ENCODE measurements around the gene COMMD1.
"Not testable (repeated sequence)": the region's sequence is repeated elsewhere in the genome, so short reads cannot be mapped to it uniquely, and the experiment has no call there.

The COMMD1 gene

DNA sequence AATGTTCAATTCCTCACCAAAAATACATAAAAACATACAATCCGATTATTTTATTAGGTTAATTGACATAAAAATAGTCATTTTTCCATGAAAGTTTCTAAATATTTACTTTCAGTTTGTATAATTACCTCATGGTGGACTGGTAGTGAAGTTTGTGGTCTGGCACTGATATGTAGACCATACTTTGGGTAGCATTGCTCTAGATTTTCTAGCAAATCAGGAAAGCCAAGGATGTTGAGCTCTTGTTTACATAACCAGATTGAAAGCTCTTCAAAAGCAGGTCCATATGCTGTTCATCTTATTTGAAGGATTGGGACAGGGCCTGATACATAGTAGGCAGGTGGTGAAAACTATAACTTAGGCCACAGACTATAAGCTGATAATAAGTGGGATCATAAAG, 61.8 kb downstream of the COMMD1 start:
- Mint-ChIP-seq H3K27ac (no peak overlapping the region), H3K9me3 (no peaks in the 10 kb centered on the region), H3K27me3 (ENCODE audit: low read depth) (no peaks in the 10 kb centered on the region), H3K36me3 (ENCODE audit: low read depth) (no peaks in the 10 kb centered on the region), H3K4me1 (ENCODE audit: low read depth) (no peaks in the 10 kb centered on the region), H3K4me3 (no peak overlapping the region)

DNA sequence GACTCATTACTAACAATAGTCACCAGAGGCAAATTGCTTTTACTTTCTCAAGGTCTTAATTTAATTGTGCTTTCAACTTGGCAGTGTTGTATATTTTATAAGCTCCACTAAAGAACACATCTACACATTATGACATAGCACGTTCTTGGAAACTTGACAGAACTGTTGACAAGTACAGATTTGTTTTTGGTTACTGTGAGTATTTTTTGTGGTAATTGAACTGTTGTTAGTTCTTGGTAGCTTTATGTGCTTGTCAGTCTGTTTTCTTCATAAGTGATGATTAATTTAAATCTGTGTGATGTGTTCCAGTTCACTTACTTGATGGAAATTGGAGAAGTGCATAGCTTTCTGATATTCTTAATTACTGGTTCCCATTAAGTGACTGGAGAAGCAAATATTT, 63.9 kb downstream of the COMMD1 start:
- Mint-ChIP-seq H3K4me1 (ENCODE audit: low read depth) (no peaks in the 10 kb centered on the region), H3K9me3 (no peaks in the 10 kb centered on the region), H3K27ac (no peak overlapping the region), H3K4me3 (no peak overlapping the region), H3K27me3 (ENCODE audit: low read depth) (no peaks in the 10 kb centered on the region), H3K36me3 (ENCODE audit: low read depth) (no peaks in the 10 kb centered on the region)

DNA sequence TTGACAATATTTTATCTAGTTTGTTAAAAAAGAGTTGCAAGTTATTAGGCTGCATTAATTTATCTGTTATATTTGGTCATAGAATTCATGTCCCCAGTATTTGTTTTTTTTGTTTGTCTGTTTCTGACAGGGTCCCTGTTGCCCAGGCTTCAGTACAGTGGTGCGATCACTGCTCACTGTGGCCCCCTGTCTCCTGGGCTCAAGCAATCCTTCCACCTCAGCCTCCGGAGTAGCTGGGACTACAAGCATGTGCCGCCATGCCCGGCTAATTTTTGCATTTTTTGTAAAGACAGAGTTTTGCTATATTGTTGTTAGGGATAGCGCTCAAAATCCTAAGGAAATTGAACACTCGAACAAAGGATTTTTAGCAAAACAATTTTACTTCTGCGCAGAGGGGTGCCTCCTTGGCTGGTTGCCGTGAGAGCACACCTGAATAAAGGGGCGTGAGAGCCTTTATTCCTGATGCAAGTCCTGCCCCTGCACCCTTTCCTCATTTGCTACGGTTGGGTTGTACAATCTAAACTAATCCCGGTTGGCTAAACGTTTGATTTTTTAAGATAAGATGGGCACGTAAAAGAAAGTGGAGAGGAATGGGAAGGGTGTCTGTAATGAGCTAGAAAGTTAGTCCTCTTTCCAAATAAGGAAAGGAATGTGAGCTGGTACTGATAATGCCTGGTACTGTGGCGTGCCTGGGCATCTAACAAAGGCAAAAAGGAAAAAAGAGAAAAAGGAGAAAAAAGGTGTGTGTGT, 65.5 kb downstream of the COMMD1 start:
- Mint-ChIP-seq H3K36me3 (ENCODE audit: low read depth) (no peaks in the 10 kb centered on the region), H3K27ac (no peak overlapping the region), H3K27me3 (ENCODE audit: low read depth) (no peaks in the 10 kb centered on the region), H3K9me3 (no peaks in the 10 kb centered on the region), H3K4me1 (ENCODE audit: low read depth) (no peaks in the 10 kb centered on the region), H3K4me3 (no peak overlapping the region)

DNA sequence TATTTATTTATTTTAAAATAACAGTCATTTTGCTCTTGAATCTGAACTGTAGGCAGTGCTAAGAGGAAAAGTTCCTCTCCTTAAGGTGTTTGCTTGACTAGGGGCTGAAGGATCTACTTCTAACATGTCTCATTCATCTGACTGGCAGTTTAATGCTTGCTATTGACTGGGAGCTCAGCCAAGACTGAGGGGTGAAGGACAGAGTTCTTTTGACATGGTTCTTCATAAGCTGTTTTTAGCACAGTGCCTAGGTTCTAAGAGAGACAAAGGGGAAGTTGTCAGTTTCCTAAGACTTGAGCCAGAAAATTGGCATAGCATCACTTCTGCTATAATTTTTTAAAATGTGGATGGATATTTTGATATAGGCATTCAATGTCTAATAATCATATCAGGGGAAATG, 73.0 kb downstream of the COMMD1 start:
- H3K4me1 Mint-ChIP-seq (ENCODE audit: low read depth): no peaks in the 10 kb centered on the region
- H3K27me3 Mint-ChIP-seq (ENCODE audit: low read depth): no peaks in the 10 kb centered on the region
- no peak overlapping the region for H3K27ac Mint-ChIP-seq
- H3K36me3 Mint-ChIP-seq (ENCODE audit: low read depth): no peaks in the 10 kb centered on the region
- H3K4me3 Mint-ChIP-seq: no peak overlapping the region
- H3K9me3 Mint-ChIP-seq: peaks cover 20% of the 10 kb centered on the region

DNA sequence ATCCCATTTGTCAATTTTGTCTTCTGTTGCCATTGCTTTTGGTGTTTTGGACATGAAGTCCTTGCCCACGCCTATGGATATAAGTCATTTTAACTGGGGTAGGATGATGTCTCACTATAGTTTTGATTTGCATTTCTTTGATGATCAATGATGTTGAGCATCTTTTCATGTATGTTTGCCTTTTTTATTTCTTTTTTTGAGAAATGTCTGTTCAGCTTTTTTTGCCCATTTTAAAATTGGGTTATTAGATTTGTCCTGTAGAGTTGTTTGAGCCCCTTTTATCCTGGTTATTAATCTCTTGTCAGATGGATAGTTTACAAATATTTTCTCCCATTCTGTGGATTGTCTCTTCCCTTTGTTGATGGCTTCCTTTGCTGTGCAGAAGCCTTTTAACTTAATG, 75.3 kb downstream of the COMMD1 start:
- H3K36me3 Mint-ChIP-seq (ENCODE audit: low read depth): no peaks in the 10 kb centered on the region
- no peak overlapping the region for H3K4me3 Mint-ChIP-seq
- H3K9me3 Mint-ChIP-seq: peaks cover 20% of the 10 kb centered on the region
- no peaks in the 10 kb centered on the region for H3K4me1 Mint-ChIP-seq (ENCODE audit: low read depth)
- no peaks in the 10 kb centered on the region for H3K27me3 Mint-ChIP-seq (ENCODE audit: low read depth)
- H3K27ac Mint-ChIP-seq: no peak overlapping the region

DNA sequence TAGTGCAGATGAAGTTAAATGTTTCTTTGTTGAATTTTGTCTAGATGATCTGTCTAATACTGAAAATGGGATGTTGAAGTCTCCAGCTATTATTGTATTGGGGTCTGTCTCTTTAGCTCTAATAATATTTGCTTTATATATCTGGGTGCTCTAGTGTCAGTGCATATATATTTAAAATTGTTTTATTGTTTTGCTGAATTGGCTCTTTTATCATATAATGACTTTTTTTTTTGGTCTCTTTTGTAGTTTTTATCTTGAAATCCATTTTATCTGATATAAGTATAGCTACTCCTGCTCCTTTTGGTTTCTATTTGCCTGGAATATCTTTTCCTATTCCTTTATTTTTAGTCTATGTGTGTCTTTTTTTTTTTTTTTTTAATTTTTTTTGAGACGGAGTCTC, 79.2 kb downstream of the COMMD1 start:
- no peaks in the 10 kb centered on the region for H3K36me3 Mint-ChIP-seq (ENCODE audit: low read depth)
- no peak overlapping the region for H3K27ac Mint-ChIP-seq
- peaks cover 20% of the 10 kb centered on the region for H3K9me3 Mint-ChIP-seq
- no peaks in the 10 kb centered on the region for H3K27me3 Mint-ChIP-seq (ENCODE audit: low read depth)
- H3K4me1 Mint-ChIP-seq (ENCODE audit: low read depth): no peaks in the 10 kb centered on the region
- no peak overlapping the region for H3K4me3 Mint-ChIP-seq

DNA sequence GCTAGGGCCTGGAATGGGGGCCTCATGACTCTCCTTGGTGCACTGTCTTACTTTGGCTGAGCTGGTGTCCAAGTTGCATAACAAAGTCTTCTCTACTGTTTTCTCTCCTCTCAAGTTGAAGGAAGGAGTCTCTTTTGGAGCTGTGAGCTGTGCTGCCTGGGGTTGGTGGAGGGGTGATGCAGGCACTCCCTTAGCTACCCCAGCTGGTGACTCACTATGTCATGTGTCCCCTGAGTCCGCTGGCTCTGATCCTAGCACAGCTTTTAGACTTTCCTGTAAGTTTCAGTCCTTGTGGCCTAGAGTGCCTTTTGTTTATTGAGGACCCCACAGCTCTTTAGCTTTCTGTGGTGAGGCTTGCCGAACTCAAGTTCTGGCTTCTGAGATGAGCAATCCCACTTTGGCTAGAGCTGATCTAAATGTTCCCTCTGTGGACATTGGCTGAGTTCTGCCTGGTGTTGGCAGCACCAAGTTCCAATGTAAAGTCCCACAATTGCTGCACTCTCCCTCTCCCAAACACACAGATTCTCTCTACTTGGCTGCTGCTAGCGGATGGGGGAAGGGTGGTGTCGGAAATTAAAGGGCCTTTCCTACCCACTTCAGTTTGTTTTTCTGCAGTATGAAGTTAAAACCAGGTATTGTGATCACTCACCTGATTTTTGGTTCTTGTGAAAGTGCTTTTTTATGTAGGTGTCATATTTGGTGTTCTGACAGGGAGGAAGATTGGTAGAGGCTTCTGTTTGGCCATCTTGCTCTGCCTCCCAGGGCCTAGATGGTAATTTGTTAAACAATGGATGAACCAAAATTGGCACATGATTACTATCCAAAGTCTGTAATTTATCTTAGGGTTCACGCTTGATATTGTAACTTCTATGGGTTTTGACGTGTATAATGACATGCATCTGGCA, 83.2 kb downstream of the COMMD1 start:
- Mint-ChIP-seq H3K4me1 (ENCODE audit: low read depth) (no peaks in the 10 kb centered on the region), H3K36me3 (ENCODE audit: low read depth) (peaks cover 1% of the 10 kb centered on the region), H3K4me3 (no peak overlapping the region), H3K27ac (no peak overlapping the region), H3K27me3 (ENCODE audit: low read depth) (no peaks in the 10 kb centered on the region), H3K9me3 (no peaks in the 10 kb centered on the region)

DNA sequence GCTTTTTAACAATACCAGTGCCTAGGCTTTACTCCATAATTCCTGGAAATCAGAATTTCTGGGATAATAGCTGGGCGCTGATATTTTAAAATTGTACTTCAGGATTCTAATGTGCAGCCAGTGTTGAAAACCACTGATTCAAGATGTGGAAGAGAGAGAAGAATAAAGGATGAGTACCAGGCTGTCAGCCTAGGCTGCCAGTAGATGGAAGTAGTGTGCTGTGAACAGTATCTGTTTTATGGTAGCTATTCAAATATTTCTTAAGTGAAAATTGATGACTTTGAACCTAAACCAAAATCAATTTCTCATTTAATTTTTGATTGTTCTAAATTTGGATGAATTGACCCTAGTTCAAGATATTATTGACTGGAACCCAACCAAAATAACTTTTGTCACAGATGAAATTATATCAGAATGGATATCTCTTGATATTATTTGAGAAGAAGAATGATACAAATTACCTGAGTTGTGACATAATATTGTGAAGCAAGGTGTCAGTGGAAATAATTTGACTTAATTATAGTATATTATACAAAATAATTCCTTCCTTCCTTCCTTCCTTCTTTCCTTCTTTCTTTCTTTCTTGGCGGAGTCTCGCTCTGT, 88.0 kb downstream of the COMMD1 start:
- H3K27me3 Mint-ChIP-seq (ENCODE audit: low read depth): no peaks in the 10 kb centered on the region
- no peak overlapping the region for H3K27ac Mint-ChIP-seq
- no peak overlapping the region for H3K4me3 Mint-ChIP-seq
- H3K36me3 Mint-ChIP-seq (ENCODE audit: low read depth): peaks cover 1% of the 10 kb centered on the region
- peaks cover 8% of the 10 kb centered on the region for H3K4me1 Mint-ChIP-seq (ENCODE audit: low read depth)
- H3K9me3 Mint-ChIP-seq: no peaks in the 10 kb centered on the region

DNA sequence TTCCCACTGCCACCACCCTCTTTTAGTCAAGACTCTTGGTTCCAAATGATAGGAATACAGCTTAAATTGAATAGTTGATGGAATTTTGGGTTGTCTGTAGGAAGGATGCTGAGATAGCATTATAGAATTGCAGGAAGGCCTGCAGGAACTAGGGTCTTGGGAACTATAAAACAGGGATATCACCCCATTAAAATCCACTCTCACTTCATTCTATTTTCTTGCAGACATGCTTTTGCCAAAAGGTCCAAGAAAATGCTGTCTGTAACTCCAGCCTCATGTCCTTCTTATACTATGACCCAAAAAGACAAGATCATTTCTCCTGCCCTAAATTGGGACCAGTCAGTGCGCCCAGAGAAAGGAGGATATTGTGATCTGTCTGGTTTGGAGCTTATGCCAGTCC, 89.1 kb downstream of the COMMD1 start:
- peaks cover 8% of the 10 kb centered on the region for H3K4me1 Mint-ChIP-seq (ENCODE audit: low read depth)
- H3K4me3 Mint-ChIP-seq: no peak overlapping the region
- H3K27ac Mint-ChIP-seq: no peak overlapping the region
- H3K9me3 Mint-ChIP-seq: no peaks in the 10 kb centered on the region
- peaks cover 1% of the 10 kb centered on the region for H3K36me3 Mint-ChIP-seq (ENCODE audit: low read depth)
- H3K27me3 Mint-ChIP-seq (ENCODE audit: low read depth): no peaks in the 10 kb centered on the region

DNA sequence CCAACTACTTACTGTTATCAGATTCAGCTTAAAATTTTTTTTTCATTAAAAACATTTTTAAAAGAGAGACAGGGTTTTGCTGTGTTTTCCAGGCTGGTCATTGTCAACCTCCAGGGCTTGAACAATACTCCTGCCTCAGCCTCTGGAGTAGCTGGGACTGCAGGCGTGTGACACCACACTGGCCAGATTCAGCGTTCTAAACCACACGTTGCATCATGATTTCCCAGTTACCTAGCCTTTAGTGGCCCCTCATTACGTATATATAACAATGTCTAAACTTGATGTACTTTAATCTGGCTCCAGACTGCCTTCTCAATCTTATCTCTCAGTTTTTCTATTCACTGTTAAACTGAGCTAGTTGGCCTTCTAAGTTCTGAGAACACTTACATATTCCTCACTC, 89.6 kb downstream of the COMMD1 start:
- H3K9me3 Mint-ChIP-seq: no peaks in the 10 kb centered on the region
- no peaks in the 10 kb centered on the region for H3K36me3 Mint-ChIP-seq (ENCODE audit: low read depth)
- no peak overlapping the region for H3K27ac Mint-ChIP-seq
- H3K4me1 Mint-ChIP-seq (ENCODE audit: low read depth): peaks cover 8% of the 10 kb centered on the region
- no peaks in the 10 kb centered on the region for H3K27me3 Mint-ChIP-seq (ENCODE audit: low read depth)
- H3K4me3 Mint-ChIP-seq: no peak overlapping the region

DNA sequence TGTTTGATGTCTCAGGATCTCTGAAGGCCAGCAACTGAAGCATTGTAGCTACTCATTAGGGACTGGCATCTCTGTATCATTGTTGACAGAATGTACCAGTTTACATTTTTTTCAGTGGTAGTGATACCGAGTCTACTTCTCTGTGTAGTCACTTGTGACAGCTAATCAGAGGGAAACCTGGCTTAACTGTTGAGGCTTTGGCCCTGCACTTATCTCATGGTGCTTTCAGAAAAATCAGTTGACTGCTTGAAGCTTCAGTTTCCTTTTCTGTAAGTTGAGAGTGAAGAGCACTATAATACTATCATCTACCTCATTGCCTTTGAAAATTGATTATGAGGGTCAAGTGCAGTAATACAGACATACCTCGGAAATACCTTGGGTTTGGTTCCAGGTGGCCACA, 90.0 kb downstream of the COMMD1 start:
- Mint-ChIP-seq H3K4me1 (ENCODE audit: low read depth) (peaks cover 8% of the 10 kb centered on the region), H3K4me3 (no peak overlapping the region), H3K36me3 (ENCODE audit: low read depth) (no peaks in the 10 kb centered on the region), H3K27ac (no peak overlapping the region), H3K27me3 (ENCODE audit: low read depth) (no peaks in the 10 kb centered on the region), H3K9me3 (no peaks in the 10 kb centered on the region)

DNA sequence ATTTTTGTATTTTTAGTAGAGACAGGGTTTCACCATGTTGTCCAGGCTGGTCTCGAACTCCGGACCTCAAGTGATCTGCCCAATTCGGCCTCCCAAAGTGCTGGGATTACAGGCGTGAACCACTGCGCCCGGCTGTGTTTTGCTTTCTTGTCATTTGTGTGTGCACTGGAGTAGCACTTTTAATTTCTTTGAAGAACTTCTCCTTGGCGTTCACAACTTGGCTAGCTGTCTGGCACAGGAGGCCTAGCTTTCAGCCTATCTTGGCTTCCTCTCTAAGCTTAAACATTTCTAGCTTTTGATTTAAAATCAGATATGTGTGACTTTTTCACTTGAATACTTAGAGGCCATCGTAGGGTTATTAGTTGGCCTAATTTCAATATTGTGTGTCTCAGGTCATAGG, 93.0 kb downstream of the COMMD1 start:
- no peaks in the 10 kb centered on the region for H3K27me3 Mint-ChIP-seq (ENCODE audit: low read depth)
- peaks cover 8% of the 10 kb centered on the region for H3K4me1 Mint-ChIP-seq (ENCODE audit: low read depth)

DNA sequence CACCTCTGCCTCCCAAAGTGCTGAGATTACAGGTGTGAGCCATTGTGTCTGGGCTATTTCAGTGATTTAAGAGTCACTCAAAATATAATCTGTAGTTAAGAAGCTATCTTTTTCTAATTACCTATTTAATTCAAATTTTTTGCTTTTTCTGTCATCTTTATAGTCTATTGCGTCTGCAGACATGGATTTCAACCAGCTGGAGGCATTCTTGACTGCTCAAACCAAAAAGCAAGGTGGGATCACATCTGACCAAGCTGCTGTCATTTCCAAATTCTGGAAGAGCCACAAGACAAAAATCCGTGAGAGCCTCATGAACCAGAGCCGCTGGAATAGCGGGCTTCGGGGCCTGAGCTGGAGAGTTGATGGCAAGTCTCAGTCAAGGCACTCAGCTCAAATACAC, 95.1 kb downstream of the COMMD1 start:
- H3K27ac Mint-ChIP-seq: no peak overlapping the region
- no peak overlapping the region for H3K4me3 Mint-ChIP-seq
- peaks cover 5% of the 10 kb centered on the region for H3K36me3 Mint-ChIP-seq (ENCODE audit: low read depth)
- peaks cover 3% of the 10 kb centered on the region for H3K4me1 Mint-ChIP-seq (ENCODE audit: low read depth)
- peaks cover 4% of the 10 kb centered on the region for H3K9me3 Mint-ChIP-seq
- H3K27me3 Mint-ChIP-seq (ENCODE audit: low read depth): no peaks in the 10 kb centered on the region

More for the DNA sequence above, 93.0 kb downstream of the COMMD1 start:
- H3K4me3 Mint-ChIP-seq: no peak overlapping the region
- no peak overlapping the region for H3K27ac Mint-ChIP-seq
- H3K9me3 Mint-ChIP-seq: no peaks in the 10 kb centered on the region
- peaks cover 3% of the 10 kb centered on the region for H3K36me3 Mint-ChIP-seq (ENCODE audit: low read depth)

DNA sequence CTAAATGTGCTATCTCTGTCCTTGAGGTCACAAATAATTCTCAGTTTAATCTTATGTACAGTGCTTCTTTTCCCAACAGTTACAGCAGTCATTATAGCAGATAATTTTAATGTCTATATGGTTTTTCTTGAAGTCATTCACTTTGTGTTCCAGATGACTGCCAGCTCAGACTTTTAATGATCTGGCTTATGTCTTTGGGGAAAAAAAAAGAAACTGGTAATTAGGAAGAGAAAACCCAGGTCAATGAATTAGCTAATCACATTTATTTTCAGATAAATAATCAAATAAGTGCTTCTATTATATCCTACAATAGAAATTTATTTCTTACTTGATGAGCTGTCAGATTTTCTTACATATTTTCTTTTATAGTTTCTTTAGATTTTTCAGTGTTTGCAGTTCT, 96.0 kb downstream of the COMMD1 start:
- Mint-ChIP-seq H3K36me3 (ENCODE audit: low read depth) (peaks cover 5% of the 10 kb centered on the region), H3K4me1 (ENCODE audit: low read depth) (no peaks in the 10 kb centered on the region), H3K9me3 (peaks cover 4% of the 10 kb centered on the region), H3K27ac (no peak overlapping the region), H3K4me3 (no peak overlapping the region), H3K27me3 (ENCODE audit: low read depth) (no peaks in the 10 kb centered on the region)

DNA sequence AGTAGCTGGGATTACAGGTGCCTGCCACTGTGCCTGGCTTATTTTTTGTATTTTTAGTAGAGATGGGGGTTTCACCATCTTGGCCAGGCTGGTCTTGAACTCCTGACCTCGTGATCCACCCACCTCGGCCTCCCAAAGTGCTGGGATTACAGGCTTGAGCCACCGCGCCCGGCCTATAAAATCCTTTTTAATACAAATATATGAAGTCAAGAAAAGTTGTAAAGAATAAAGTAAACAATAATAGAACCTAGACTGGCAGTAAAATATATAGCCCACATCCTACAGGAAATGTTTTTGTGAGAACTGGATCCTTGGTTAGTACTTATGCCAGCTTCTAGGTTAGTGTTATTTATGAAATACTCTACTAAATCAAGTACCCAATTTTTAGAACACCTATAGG, 99.0 kb downstream of the COMMD1 start:
- not testable (repeated sequence) for H3K4me1 Mint-ChIP-seq (ENCODE audit: low read depth); H3K9me3 Mint-ChIP-seq; H3K27ac Mint-ChIP-seq; H3K27me3 Mint-ChIP-seq (ENCODE audit: low read depth); H3K36me3 Mint-ChIP-seq (ENCODE audit: low read depth); H3K4me3 Mint-ChIP-seq

All from T-helper 1 cell treated with Interleukin-12 subunit alpha and Interleukin-12 subunit beta and Interleukin-4 antibody, amounts not matched to agents 30 μg/mL and 1 μg/mL, for 36 hours (primary cell).